GM21447 (cell line): Measurements from ENCODE around the gene GPC5.

Source experiments
- ATAC-seq: cut with Tn5 transposase; IDR thresholded peaks from one replicate; pipeline ENCODE4 v1.9.1; 2021; ENCODE audit not compliant: unreplicated experiment

Gene GPC5

DNA sequence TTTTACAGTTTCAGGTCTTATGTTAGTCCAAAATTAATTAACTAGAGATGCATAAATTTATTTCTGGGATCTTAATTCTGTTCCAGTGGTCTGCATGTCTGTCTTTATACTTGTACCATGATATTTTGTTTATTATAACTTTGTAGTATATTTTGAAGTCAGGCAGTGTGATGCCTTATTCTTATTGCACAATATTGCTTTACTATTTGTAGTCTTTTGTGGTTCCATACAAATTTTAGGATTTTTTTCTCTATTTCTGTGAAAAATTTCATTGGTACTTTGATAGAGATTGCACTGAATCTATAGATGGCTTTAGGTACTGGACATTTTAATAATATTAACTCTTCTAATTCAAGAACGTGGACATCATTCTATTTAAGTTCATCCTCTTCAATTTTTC is 304.0 kb downstream of the GPC5 start:
- ATAC-seq = no peak

DNA sequence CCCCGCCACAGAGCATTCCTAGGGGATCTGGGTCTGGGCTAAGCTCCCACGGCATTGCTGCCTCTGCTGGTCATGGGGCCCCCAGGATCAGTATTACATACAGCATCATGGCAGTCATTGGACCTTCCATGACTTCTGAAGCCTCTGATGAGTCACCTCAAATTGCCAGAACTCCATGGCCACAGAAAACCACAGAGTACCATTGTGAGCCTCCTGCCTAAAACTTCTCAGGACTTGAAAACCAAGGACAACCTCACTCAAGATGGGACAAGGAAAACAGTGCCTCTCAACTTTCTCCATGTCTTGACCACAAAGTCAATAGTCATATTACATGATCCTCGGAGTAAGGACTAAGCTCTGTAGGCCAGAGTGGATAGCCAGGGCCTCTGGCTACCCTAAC is 306.0 kb downstream of the GPC5 start:
- ATAC-seq = no peak

DNA sequence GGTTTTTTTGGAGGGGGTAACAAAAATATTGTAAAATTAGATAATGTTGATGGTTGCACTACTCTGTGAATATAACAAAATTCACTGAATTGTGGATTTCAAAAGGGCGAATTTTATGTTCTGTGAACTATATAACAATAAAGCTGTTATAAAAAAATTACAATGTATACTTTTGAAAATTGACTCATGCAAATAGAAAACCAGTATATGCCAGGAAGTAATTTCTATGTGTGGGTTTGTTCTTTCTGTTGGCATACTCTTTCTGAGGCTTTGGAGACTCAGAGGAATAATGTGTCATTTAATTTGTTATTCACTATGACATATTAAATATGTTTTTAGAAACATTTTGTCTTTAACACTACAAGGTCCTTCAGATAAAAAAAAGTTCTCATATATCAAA is 310.1 kb downstream of the GPC5 start:
- no peak for ATAC-seq

DNA sequence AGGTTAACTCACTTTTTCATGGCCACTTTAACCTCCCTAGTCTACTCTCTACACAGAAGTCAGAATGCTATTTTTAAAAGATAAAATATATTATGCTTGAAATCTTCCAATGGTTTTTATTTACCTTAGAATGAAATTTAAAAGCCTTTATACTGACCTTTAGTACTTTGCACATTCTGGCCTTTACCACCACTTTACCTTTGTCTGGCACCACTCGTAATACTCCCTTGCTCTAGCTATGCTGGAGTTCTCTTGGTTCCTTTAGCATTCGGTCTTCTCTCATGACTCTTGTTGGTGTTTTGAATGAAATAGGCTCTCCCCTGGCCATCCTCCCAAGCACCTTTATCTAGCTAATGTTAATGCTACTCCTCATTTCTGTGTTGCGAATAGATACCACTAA is 310.8 kb downstream of the GPC5 start:
- ATAC-seq = no peak

DNA sequence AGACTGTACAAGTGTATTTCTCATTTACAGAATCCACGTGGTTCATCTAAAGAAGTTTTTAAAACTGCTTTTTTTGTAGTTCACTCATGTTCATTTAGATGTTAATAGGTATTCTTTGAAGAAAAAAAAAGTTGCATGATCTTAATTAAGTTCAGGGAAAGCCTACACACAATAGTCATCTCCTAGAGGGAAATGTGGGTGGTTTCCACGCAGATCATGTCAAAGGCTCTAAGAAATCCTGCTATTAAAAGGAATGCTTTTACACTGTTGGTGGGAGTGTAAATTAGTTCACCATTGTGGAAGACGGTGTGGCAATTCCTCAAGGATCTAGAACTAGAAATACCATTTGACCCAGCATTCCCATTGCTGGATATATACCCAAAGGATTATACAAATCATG is 312.3 kb downstream of the GPC5 start:
- no peak for ATAC-seq

DNA sequence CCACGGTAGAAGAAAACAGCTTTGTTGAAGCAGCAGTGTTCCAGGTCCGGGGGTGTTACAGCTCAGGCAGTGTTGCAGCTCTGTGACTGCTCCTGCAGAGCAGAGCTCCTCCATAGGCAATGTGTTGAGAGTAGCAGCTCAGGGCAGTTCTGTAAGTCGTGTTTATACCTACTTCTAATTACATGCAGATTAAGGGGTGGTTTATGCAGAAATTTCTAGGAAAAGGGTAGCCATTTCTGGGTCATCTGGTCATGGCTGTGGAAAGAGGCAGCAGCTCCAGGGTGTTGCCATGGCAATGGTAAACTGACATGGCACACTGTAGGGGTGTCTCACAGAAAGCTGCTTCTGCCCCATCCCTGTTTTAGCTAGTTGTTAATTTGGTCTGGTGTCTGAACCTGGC is 316.4 kb downstream of the GPC5 start:
- ATAC-seq = no peak

DNA sequence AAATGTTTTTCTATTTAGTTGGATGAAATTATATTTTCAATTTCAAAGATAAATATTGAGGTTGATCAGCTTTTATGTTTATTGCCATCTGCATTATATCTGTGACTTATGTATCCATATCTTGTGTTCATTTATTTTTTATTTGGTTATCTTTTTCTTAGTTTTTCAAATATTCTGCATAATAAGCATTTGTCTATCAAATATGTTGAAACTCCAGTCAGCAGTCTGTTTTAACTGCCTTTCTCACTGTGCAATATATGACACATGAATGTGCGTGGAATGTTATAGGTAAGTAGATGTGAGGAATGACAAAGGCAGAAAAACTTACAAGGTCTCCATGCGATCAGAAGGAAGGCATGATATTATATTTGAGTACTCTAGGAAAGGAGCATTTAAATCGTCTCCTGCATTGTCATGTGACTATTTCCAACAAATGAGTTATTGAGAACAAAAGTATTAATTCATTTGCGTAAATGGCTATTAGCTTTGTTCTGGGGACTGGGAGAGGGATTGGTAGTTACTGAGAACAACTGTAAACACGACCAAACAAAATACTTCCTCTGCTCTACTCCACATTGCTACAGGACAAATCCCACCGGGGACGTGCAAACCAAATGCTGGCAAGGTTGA is 318.1 kb downstream of the GPC5 start:
- no peak for ATAC-seq

DNA sequence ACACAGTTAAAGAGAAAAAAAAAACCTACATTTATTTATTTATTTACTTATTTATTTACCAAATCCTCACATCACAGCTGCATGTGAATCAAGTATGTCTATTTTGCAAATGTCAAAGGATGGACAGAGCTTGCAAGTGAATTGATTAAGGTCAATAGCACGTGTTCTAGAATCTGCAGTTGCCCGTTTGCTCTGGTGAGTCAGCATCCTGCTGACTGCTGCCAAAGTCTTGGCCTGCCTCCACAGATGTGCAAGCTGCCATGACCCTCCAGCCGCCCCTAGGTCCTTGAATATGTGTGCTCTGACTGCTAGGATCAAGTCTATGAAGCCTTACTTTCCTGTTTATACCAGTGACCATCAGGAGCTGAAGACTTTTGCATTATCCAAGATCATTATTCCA is 320.6 kb downstream of the GPC5 start:
- no peak for ATAC-seq

DNA sequence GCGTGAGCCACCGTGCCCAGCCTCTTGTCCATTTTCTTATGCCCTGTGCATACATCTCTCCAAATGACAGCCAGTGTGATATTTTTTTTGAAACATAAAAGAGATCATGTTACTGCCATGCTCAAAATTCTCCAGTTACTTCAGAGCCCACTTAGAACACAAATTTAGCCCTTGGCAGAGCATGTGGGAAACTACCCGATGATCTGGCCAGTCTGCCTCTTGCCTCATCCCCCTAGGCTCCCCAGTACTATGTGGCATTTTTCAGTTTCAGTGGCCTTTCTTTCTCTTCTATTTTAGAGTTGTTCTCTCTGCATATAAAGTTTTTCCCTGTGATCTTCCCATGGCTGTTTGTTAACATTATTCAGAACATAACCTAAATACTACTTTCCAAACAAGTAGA is 323.0 kb downstream of the GPC5 start:
- ATAC-seq = no peak

DNA sequence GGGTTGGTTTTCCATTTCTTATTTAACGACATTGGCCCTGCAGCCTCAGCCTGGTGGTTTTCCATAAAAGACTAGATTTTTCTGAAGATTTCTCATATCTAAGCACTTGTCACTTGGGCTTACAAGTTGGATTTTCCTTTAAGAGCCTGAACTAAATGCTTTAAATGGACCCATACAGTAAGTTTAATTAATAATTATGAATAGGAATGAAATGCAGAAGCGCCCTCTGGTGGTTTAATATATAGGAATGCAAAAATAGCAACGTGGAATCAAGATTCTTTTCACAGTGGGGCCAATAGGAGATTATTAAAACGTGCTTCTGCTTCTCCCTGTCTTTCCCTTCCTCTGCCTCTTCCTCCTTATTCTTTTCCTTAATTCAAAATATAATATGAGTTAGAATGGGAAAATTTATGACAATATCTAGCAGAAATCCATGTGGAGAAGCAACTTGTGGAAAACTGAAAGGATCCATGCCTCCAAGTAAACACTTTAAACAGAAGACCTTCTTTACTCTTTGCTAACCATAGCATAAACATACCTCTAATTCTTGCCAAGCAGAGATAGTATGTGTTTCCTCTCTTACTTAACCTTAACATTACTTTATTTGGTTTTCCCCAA is 324.0 kb downstream of the GPC5 start:
- no peak for ATAC-seq

DNA sequence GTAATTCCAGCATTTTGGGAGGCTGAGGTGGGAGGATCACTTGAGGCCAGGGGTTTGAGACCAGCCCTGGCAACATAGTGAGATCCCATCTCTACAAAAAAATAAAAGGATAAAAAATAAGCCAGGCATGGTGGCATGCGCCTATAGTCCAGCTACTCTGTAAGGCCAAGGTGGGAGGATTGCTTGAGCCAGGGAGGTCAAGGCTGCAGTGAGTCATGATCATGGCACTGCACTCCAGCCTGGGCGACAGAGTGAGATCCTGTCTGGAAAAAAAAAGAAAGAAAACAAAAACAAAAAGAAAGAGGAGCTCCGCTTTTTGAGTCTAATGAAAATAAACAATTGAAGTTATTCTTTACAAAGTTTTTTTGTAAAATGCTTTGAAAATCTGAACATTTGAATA is 326.2 kb downstream of the GPC5 start:
- no peak for ATAC-seq

DNA sequence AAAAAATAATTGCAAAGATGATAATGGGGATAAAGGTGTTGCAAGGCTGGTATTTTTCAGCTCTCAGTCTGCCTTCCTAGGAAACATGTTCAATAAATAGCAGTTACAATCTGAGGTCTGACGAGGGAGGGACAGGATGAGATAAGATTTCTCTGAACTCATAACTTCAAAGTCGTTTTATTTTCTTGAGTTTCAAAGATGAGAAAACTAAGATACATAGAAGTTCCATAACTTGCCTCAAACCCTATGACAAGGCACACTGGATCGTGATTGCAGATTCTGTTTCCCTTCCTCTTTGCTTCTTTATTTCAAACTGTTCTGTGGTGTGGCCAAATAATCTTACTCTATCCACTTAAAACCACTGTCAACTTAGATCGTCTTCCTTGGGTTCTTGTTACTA is 327.2 kb downstream of the GPC5 start:
- ATAC-seq = no peak

DNA sequence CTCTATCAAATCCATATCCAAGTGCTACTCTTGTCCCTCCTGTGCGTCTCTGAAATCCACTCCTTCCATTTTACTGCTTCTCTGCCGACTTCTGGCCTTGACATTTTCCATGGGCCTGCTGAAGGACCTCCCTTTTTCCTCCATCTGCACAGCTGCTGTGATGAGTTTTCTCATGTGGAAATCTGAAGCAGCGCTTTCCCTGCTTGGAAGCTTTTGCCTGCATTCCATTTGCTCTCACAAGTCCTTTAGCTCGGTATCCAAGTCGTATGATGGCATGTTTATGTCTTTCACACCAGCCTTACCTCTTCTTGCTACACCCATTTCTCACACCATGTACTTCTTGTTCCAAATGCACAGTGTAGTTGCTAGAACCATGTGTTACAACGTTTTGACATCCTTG is 328.2 kb downstream of the GPC5 start:
- no peak for ATAC-seq

DNA sequence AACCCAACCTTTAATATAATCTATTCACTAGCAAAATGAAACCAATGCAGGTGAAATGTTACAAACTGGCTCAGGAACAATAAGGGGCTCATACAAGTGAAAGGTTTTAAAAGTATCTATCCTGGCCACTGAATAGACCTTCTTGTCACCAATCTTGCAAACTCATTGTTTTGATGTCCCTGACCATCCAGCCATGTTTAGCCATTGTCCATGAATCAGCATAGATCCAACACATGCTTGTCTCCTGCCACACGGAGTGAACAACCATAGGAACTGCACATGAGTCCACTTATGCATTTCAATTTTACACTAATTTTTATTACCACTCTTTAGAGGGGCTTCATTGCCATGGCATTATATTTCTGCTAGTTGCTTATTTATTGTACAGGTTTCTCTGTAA is 331.4 kb downstream of the GPC5 start:
- ATAC-seq = no peak

DNA sequence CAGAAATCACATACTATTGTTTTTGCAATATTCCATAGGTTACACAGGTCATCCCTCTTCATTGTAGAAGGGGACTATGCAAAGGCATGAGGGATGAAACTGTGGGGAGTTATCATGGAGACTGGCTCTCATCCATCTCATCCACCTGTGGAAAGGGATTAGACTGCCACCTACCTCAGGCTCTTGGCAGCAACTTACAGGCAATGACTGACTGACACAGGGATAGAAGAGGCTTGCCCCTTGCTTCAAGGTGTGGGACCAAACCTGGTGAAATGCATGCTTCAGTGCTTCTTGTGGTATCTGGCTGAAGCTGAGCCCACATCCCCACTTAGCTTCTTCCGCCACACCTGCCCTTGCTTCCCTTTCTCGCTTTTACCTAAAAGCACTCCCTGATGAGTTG is 341.3 kb downstream of the GPC5 start:
- no peak for ATAC-seq

DNA sequence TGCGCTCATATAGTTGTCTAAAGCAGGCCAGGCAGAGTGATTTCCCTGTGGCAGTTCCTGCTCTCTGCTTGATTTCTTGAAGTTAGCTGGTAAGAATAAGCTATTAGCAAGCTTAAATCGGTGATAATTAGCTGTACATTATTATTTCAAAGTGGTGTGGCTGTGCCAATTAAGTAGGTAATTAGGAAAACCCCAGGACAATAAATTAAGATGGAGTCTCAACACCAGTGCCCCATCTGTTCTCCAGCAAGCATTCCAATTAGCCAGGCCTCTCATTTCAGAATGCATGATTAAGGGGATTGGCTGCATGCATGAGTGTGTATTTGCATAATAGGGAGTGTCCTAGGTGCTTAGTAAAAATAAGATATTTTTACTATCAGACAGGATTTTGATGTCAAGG is 342.3 kb downstream of the GPC5 start:
- ATAC-seq = no peak

DNA sequence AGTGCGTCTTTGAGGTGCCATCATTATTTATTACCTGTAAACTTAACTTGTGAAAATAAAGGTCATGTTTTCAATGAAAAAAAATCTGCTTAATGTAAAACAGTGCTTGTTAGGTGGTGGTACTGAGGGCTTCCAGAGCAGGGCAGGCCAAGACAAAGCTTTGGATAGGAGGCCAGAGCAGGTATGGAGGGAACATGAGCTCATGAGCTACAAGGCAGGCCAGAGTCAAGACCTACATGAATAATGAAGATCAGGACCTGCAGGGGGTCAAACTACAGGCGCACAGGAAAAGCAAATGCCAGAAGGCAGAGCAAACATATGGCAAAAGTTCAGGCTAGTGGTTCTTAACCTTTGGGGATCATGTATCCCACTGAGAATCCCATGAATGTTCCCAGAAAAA is 343.5 kb downstream of the GPC5 start:
- no peak for ATAC-seq

DNA sequence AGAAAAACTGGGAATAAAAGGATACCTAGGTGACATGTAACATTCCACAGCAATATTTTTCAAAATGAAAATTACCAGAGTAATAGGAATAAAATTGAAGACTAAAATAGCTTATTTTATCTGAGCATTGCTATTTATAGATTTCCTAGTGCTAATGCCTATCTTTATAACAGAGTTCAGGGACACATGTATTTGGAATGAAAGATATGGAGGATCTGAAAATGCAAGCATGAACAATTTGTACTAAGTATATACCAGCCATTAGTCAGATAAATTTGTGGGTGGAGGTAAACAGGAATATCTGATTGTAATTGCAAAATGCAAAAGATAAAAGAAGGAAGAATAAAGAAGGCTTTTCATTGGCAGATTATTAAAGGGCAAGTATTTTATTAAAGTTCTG is 345.9 kb downstream of the GPC5 start:
- no peak for ATAC-seq

DNA sequence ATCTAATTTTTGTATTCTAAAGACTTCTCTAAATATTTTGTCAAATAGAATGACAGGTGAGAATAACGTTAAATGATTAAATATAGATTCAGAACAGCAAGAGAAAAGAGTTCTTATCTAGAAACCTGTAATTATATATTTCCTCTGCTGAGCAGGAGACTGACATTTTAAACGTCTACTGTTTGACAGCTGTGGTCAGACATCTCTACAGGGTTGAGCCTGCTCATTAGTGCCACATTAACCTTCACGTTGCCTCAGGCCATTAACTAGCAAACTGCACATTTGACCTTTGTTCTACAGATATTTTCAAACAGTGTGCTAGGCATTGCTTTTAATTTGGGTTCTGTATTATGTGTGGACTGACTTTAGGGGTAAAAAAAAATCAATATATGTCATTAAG is 347.5 kb downstream of the GPC5 start:
- no peak for ATAC-seq

DNA sequence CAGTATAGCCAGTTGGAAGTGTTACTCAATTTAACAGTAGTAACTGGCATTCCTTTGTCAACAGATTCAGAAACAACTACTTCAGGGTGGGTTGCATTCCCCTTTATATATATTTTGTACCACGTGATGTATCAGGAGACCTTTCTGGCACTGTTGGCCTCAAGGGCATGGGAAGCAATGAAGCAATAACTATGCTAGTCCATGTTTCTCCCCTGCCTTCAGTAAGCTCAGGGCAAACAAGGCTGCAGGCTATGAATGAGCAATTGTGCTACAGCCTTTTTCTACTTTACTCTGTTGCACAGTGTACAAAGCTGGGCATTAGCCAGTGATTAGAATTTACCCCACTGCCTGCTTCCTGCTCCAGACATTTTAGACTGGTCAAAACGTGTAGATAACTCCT is 348.8 kb downstream of the GPC5 start:
- ATAC-seq = no peak

DNA sequence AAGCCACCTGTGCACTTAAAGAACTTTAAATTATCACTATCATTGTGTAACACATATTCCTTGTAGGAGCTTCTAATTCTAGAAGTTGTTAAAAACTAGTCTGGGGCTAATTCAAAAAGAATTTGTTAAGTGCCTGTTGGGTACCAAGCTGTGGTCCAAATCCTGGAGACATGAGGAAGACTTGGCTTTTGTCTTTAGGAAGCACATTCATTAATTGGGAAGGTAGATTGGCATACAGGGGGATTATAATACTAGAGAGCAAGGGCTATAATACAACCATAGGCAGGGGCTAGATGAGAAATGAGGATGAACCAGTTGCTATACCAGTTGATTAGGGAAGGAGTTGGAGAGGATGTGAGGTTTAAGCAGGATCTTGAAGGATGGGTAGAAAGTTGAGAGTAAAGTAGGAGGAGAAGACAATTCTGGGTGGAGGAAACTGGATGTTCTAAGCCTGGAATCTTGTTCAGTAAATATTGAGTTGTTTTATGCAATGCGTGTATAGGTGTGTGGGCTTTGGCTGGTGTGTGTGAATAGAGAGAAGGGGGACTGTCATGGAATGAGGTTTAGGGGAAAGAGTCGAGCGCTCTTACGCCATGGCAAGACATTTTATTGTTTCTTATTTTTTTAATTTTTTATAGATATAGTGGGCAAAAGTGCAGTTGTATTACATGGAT is 350.1 kb downstream of the GPC5 start:
- no peak for ATAC-seq

DNA sequence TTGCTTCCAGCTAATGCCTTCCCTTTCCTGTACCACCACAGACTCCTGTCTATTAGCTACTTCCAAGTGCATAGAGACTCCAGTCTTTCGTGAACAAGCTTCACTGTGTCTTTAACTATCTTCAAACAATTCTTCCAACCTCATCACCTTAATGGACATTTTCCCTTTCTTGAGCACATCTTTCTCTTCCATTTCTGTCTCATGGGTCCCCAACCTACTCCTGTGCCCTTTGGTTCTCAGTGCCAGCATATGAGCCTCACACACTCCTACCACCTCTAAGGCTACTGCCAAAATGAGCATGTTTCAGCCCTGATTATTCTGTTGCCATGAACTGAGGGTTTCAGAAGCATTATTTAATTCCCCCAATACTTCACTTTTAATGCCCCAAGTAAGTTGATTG is 360.3 kb downstream of the GPC5 start:
- ATAC-seq = no peak

DNA sequence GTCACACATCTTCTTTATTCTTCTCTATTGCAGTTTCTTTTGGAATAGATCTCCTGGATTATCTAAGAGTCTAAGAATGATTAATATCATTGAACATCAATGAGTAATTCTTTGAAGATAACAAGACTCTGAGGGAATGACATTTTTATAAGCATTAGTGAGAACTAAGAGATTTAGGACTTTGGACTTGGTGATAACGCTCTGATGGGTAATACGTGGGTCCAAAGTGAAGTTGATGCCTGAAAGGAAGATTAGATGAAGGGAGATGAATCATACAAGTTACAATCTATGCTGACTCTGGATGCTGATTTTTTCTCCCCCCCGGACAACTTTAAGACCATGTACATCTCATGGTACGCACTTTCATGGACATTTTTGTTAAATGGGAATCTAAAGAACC is 364.5 kb downstream of the GPC5 start:
- ATAC-seq = no peak
